Activated gamma-delta T cell treated with anti-CD3 and anti-CD28 coated beads, Interleukin-2, amount 50 U/mL, for 16 hours (primary cell): Measurements from ENCODE around the gene ZNF343.
A peak's percentile ranks its signal among the peaks of the same experiment; 100 is the strongest.
"Not testable (repeated sequence)": the region's sequence is repeated elsewhere in the genome, so short reads cannot be mapped to it uniquely, and the experiment has no call there.

ENCODE experiments used
- DNase-seq: peaks from one replicate; pipeline ENCODE4 v3.0.0-alpha.2; 2020; ENCODE audit warnings: low read depth

The ZNF343 gene

GRCh38 chr20:2521369-2522305, 12.9 kb upstream of the ZNF343 start:
- peak; percentile 29 for DNase-seq

GRCh38 chr20:2520617-2521016, 11.9 kb upstream of the ZNF343 start:
- no peak for DNase-seq

- no peak for DNase-seq
Measured at GRCh38 chr20:2519115-2519809, 10.5 kb upstream of the ZNF343 start.

- no peak for DNase-seq
Measured at GRCh38 chr20:2518558-2518957, 9.8 kb upstream of the ZNF343 start.

GRCh38 chr20:2518096-2518495, 9.4 kb upstream of the ZNF343 start:
- no peak for DNase-seq

GRCh38 chr20:2516399-2516798, 7.7 kb upstream of the ZNF343 start:
- no peak for DNase-seq

DNA sequence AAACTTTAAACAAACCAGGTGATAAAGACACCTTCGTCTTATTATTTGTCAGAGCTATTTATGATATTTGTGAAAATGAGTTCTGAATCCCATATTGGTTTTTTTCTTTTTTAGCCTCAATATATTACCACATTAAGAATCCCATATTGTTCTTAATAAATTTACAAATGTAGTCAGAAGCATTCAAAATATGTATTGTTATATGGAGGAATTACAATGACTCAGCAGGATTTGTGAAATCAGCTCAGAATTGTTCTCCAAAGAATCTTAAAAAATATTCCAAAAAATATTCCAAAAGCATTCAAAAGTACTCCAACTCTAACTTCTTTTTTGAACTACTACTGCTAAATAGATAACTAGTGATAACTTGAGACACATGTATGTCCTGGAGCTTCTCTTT, 6.5 kb upstream of the ZNF343 start:
- no peak for DNase-seq

- no peak for DNase-seq
Measured at GRCh38 chr20:2509794-2510193, 1.1 kb upstream of the ZNF343 start.

DNA sequence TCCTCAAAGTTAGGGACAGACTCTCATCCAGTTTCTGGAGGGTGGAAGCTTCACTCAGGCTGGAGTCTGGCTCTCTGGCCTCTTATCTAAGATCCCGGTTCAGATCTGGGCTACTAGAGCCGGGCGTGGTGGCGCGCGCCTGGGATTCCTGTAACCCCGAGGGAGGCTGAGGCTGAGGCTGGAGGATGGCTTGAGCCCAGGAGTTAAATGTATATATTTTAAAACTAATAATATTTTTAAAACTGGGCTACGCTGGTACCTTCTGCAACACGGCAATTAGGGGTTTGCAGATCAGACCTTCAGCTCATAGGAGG, 710 bp upstream of the ZNF343 start:
- no peak for DNase-seq

DNA sequence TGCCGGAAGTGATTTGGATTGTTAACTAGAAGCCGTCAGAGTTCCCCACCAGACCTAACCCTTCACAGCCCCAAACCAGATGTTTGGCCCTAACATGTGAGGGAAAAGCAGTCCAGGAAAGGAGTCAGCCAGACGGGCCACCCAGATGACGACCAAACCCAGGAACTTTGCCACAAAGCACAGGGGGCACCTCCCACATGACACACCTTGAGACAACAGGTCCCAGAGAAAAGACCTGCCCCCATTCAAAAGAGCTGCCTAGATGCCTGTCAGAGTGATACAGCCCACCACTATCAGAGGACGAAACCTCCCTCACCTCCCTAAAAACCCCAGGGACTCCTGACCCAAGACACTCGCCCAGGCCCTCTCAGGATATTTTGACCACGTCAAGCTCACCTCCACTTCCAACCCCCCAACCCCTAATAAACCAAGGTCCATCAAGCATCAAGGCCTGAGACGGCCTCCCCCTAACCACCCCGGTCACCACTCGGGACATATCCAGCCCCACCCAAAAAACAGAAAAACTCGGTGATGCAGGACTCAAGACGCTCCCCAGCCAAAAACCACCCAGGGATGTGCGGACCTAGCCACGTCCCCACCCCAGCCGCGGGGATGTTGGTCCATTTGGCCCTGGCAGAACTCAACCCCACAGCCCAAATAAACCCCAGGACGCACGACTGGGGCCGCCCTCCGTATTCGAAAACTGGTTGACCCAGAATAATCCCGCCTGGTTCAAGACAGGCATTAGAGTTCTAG, 662 bp downstream of the ZNF343 start:
- no peak for DNase-seq

DNA sequence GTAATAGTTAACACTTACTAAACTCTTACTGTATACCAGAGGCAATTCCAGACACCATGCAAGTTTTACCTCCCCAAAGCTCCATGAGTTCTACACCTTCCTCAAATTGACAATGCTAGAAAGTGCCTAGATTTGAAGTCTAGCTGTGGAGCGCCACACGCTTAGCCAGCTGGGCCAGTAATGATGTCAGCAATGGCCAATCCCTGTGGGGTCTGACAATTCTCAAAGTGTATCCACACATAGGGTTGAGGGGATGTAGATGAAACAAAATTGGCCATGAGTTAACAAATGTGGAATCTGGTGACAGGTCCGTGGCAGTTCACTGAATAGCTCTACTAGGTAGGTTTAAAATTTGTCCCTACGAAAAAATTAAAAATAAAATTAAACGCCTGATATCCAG, 1.3 kb downstream of the ZNF343 start:
- no peak for DNase-seq

- DNase-seq: not testable (repeated sequence)
Measured at GRCh38 chr20:2506426-2506825, 2.3 kb downstream of the ZNF343 start.

- DNase-seq: not testable (repeated sequence)
Measured at GRCh38 chr20:2504803-2505202, 3.9 kb downstream of the ZNF343 start.

DNA sequence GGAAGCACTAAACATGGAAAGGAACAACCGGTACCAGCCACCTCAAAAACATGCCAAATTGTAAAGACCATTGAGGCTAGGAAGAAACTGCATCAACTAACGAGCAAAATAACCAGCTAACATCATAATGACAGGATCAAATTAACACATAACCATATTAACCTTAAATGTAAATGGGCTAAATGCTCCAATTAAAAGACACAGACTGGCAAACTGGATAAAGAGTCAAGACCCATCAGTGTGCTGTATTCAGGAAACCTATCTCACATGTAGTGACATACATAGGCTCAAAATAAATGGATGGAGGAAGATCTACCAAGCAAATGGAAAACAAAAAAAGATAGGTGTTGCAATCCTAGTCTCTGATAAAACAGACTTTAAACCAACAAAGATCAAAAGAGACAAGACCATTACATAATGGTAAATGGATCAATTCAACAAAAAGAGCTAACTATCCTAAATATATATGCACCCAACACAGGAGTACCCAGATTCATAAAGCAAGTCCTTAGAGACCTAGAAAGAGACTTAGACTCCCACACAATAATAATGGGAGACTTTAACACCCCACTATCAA, 5.8 kb downstream of the ZNF343 start:
- DNase-seq: not testable (repeated sequence)

DNA sequence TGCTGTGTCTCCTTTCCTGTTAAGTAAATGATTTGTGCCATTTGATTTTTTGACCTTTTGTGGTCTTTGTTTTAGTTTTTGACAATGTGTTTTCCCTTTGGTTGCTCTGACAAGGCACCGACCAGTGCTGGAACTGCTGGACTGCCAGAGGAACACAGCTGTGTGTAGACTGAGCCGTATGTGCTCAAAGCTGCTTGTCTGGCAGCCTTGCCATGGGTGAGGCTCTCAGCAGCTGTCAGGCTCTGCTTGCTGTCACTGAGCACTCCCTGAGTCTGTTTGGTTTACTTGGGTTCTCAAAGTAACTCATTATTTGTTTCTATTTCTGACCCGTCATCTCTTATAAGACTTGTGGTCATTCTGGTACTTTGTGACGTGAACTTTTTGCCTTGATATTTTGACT, 23.1 kb downstream of the ZNF343 start:
- no peak for DNase-seq

GRCh38 chr20:2485080-2485479, 23.6 kb downstream of the ZNF343 start:
- DNase-seq: no peak

DNA sequence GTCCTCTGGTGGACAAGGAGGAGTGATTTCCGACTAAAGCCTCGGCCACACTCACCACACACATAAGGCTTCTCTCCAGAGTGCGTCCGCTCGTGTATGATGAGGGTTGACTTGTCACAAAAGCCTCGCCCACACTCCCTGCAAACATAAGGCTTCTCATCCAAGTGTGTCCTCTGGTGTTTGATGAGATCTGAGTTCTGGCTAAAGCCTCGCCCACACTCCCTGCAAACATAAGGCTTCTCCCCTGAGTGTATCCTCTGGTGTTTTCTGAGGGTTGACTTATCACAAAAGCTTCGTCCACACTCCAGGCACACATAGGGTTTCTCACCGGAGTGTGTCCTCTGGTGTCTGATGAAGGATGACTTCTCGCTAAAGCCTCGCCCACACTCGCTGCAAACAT, 25.2 kb downstream of the ZNF343 start:
- DNase-seq: no peak

DNA sequence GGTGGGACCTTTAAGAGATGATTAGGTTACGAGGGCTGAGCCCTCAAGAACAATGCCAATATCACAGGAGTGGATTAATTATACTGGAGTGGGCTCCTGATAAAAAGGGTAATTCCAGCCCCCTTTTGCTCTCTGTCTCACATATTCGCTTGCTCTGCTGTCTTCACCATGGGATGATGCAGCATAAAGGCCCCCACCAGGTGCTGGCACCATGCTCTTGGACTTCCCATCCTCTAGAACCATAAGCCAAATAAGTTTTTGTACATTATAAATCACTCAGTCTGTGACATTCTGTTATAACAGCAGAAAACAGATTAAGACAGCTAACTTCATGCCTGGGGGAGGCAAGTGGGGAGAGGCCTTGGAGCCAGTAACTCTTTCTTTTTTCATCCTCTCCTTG, 28.3 kb downstream of the ZNF343 start:
- DNase-seq: no peak

DNA sequence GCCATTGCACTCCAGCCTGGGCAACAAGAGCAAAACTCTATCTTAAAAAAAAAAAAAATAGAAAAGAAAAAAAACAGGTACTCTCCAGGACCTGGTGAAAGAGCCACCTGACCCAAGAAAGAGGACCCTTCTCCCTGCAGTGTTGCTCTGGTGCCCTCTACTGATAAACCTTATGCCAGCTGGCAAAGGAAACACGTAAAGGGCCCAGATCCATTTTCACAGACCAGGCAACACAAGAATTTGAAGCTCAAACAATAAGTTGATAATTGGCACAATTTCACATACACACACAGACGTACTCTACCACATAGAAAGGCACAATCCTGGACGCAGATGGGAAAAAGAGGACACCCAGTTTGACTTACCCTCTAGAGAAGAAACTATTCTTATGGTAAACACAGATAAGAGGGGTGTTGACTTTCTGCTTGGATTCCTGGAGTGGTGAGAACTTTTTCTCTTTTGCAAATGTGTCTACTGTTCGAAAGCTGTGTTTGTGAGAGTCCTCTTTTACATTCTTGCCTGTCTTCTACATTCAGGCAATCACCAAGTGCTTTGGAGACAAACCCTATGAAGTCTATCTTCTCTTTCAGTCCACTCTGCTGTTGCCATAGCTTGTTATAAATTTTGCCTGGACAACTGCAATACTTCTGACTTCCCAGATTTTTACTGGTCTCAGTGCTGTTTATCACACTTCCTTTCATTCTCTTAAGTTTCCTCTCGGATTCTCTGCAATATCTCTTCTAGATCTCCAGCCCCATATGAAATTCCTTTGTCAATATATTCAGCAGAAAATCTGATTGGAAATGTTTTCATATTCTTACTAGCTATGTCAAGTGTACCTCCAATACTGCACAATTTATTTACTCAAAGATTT, 31.7 kb downstream of the ZNF343 start:
- DNase-seq: no peak

GRCh38 chr20:2475850-2476741, 32.6 kb downstream of the ZNF343 start:
- DNase-seq: no peak
